Vagina (tissue), 2 donors: ENCODE data around the gene TMTC2.

Experiments
- CTCF ChIP-seq, 3 experiments: fragments of 450-650 bp in 2 of 3; fragments of 200-600 bp in 1 of 3; sonication (generic) in 1 of 3; IDR thresholded peaks; one replicate each; pipeline ENCODE4 v1.5.1; 2017 to 2019; ENCODE audit warnings: antibody characterized with exemption in 3 of 3, mild to moderate bottlenecking in 2 of 3, moderate library complexity in 2 of 3
- POLR2A ChIP-seq, 2 donors: fragments of 450-650 bp; IDR thresholded peaks; one replicate each; pipeline ENCODE4 v1.6.1; 2017; ENCODE audit warnings: antibody characterized with exemption in 2 of 2, mild to moderate bottlenecking in 2 of 2, moderate library complexity in 2 of 2

- no peak for TF ChIP-seq CTCF (IDR thresholded peaks at IDR 0.05)
- TF ChIP-seq POLR2A (IDR thresholded peaks at IDR 0.05) = no peak
These were observed 329.6 kb downstream of the TMTC2 start for GRCh38 chr12:83016218-83016835.
